Measurements from ENCODE around the gene CSGALNACT2.
"Not testable (repeated sequence)": the region's sequence is repeated elsewhere in the genome, so short reads cannot be mapped to it uniquely, and the experiment has no call there.

The CSGALNACT2 gene

GRCh38 chr10:43211431-43212042 lies 73.3 kb downstream of the CSGALNACT2 start:
- DNase-seq (ENCODE audit: insufficient read length, low spot score) (no peak), FAIRE-seq (no peak)

GRCh38 chr10:43212043-43212721 lies 73.9 kb downstream of the CSGALNACT2 start:
- DNase-seq (ENCODE audit: insufficient read length, low spot score) (no peak), FAIRE-seq (no peak)

- DNase-seq (ENCODE audit: insufficient read length, low spot score) = no peak
Observed at GRCh38 chr10:43214071-43214955, 76.1 kb downstream of the CSGALNACT2 start.

GRCh38 chr10:43214956-43215561 lies 76.8 kb downstream of the CSGALNACT2 start:
- no peak for FAIRE-seq
- DNase-seq (ENCODE audit: insufficient read length, low spot score) = no peak

More at GRCh38 chr10:43214071-43214955, 76.1 kb downstream of the CSGALNACT2 start:
- no peak for FAIRE-seq

GRCh38 chr10:43215758-43216455 lies 77.7 kb downstream of the CSGALNACT2 start:
- FAIRE-seq = no peak

GRCh38 chr10:43216931-43217562 lies 78.8 kb downstream of the CSGALNACT2 start:
- no peak for FAIRE-seq
- DNase-seq (ENCODE audit: insufficient read length, low spot score) = no peak

More at GRCh38 chr10:43215758-43216455, 77.7 kb downstream of the CSGALNACT2 start:
- DNase-seq (ENCODE audit: insufficient read length, low spot score) = no peak

- DNase-seq (ENCODE audit: insufficient read length, low spot score) (no peak), FAIRE-seq (no peak)
Observed at GRCh38 chr10:43217563-43218205, 79.4 kb downstream of the CSGALNACT2 start.

GRCh38 chr10:43218206-43218950 lies 80.1 kb downstream of the CSGALNACT2 start:
- no peak for FAIRE-seq
- DNase-seq (ENCODE audit: insufficient read length, low spot score) = no peak

GRCh38 chr10:43218951-43219837 lies 80.9 kb downstream of the CSGALNACT2 start:
- FAIRE-seq (no peak), DNase-seq (ENCODE audit: insufficient read length, low spot score) (no peak)

GRCh38 chr10:43219848-43220247 lies 81.6 kb downstream of the CSGALNACT2 start:
- DNase-seq (ENCODE audit: insufficient read length, low spot score) (no peak), FAIRE-seq (no peak)

GRCh38 chr10:43220251-43220650 lies 82.0 kb downstream of the CSGALNACT2 start:
- not testable (repeated sequence) for DNase-seq (ENCODE audit: insufficient read length, low spot score); FAIRE-seq

- DNase-seq (ENCODE audit: insufficient read length, low spot score) (no peak), FAIRE-seq (no peak)
Observed at GRCh38 chr10:43220657-43221418, 82.6 kb downstream of the CSGALNACT2 start.

- no peak for FAIRE-seq
- no peak for DNase-seq (ENCODE audit: insufficient read length, low spot score)
Observed at GRCh38 chr10:43221419-43222209, 83.4 kb downstream of the CSGALNACT2 start.

GRCh38 chr10:43222210-43222720 lies 84.0 kb downstream of the CSGALNACT2 start:
- DNase-seq (ENCODE audit: insufficient read length, low spot score) (no peak), FAIRE-seq (no peak)

GRCh38 chr10:43223056-43223455 lies 84.8 kb downstream of the CSGALNACT2 start:
- FAIRE-seq = no peak
- DNase-seq (ENCODE audit: insufficient read length, low spot score) = no peak

GRCh38 chr10:43224321-43224720 lies 86.1 kb downstream of the CSGALNACT2 start:
- FAIRE-seq = no peak
- no peak for DNase-seq (ENCODE audit: insufficient read length, low spot score)

Measured in GM19239 (cell line).